GM21786 (cell line): ENCODE results near the gene ENAH.
"Not testable (repeated sequence)": the region's sequence is repeated elsewhere in the genome, so short reads cannot be mapped to it uniquely, and the experiment has no call there.

Source experiments
- ATAC-seq: cut with Tn5 transposase; IDR thresholded peaks from one replicate; pipeline ENCODE4 v1.9.1; 2021; ENCODE audit not compliant: unreplicated experiment

The ENAH gene

DNA sequence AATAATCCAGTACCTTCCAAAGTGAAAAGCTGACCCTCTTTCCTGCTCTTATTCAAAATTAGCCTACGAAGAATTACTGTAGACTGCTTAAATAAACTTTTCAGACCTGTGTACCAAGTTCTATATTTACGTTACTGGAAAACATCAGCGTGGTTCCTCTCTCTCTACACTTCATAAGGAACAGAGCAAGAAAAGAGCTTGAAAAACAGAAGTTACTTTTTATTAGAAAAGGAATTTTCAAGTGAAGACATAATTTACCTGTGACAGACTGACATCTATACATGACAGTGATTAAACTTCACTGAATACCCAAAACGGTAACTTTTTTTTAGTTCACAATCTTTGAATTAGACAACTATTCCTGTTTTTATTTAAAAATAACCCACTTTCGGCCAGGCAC is 2.7 kb downstream of the ENAH start:
- no peak for ATAC-seq

GRCh38 chr1:225645194-225645895 is 7.6 kb downstream of the ENAH start:
- no peak for ATAC-seq

DNA sequence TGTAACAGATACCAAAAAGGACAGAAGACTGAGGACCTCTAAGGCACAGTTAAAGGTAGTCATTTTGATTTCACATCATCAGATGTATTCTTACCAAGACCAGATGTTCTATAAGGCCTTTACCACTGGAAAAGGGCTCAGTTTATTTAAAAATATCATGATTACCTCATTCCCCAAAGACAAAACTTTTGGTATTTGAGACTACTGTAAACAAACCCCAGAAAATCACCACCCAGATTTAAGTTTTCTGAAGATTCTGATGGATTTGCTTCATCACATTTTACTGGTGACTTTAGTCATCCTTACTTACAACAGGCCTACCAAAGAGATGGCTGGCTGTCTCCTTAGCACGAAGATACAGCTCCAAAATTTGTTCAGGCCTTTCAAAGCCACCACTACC is 8.3 kb downstream of the ENAH start:
- ATAC-seq: no peak

- ATAC-seq: no peak
These were observed 10.7 kb downstream of the ENAH start for GRCh38 chr1:225642177-225642576.

DNA sequence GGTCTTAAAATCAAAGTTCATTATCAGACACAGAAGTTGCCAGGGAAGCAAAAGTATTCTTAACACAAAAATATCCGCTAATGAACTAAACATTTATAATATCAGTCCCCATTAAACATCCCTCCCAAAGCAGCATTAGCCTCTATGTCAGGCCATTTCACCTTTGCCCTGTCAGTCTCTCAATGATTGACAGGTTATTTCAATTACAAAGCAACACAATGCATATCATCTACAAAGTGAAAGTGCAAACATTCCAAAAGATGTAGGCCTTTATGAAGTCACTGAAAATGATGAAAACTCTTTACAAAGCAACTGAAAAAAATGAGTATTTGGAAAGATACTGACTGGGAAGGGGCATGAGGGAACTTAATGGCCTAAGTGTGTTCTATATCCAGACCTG is 14.1 kb downstream of the ENAH start:
- no peak for ATAC-seq

DNA sequence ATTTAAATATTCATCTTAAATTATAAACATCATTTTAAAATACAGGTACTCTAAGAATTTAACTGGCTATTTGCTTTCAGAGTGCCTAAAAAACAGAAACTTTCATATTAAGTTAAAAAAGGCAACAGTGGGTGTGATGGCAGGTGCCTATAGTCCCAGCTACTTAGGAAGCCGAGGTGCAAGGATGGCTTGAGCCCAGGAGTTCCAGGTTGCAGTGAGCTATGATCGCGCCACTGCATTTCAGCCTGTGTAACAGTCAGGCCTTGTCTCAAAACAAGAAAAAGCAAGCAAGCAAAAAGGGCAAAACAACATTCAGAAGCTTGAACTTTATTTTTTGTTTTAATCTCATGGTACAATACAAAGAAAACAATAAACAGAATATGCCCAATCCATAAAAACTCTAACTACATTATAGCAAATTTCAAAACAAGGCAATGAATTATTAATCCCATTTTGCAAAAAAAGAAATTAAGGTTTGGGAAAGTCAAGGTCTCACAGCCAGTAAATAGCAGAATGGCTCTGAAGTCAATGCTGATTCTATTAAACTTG is 15.2 kb downstream of the ENAH start:
- no peak for ATAC-seq

DNA sequence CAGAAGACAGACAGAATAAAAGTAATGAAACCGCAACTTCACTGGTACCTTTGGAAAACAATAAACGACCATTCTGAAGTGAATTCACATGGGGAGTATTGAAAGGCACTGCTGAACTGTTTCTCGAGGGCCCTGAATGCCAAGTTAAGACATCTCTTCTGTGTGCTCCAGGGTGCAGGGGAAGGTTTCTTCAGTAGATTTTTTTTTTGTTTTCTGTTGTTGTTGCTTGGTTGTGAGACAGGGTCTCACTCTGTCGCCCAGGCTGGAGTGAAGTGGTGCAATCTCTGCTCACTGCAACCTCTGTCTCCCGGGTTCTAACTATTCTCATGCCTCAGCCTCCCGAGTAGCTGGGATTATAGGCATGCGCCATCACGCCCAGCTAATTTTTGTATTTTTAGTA is 15.9 kb downstream of the ENAH start:
- ATAC-seq: not testable (repeated sequence)

- ATAC-seq: no peak
These were observed 17.3 kb downstream of the ENAH start for GRCh38 chr1:225635649-225636048.

DNA sequence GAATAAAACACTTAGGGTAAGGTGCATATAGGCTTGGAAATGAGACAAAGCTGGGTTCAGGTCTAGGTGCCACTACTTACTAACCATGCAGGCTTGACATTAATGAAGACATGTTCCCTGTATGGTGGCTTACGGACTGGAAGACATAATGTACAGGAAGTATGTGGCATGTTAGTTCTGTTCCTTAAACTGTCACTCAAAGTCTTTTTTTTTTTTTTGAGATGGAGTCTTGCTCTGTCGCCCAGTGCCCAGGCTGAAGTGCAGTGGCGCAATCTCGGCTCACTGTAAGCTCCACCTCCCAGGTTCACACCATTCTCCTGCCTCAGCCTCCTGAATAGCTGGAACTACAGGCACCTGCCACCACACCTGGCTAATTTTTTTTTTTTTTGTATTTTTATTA is 20.1 kb downstream of the ENAH start:
- not testable (repeated sequence) for ATAC-seq

- ATAC-seq: no peak
These were observed 21.8 kb downstream of the ENAH start for GRCh38 chr1:225631021-225631663.

DNA sequence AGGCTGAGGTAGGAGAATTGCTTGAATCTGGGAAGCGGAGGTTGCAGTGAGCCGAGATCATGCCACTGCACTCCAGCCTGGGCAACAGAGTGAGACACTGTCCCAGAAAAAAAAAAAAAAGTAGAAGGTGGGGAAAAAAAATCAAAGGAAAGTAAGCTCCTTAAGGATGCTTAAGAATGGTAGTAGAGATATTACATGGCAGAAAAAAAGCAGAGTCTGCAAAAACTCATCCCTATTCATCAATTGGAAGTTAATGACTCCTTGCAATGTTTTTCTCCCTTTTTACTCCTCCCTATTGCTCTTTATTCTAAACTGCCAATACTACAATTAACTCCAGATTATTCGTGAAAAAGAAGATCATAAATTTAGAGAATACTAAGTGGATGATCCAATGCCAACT is 23.4 kb downstream of the ENAH start:
- no peak for ATAC-seq

GRCh38 chr1:225628794-225629193 is 24.1 kb downstream of the ENAH start:
- not testable (repeated sequence) for ATAC-seq

DNA sequence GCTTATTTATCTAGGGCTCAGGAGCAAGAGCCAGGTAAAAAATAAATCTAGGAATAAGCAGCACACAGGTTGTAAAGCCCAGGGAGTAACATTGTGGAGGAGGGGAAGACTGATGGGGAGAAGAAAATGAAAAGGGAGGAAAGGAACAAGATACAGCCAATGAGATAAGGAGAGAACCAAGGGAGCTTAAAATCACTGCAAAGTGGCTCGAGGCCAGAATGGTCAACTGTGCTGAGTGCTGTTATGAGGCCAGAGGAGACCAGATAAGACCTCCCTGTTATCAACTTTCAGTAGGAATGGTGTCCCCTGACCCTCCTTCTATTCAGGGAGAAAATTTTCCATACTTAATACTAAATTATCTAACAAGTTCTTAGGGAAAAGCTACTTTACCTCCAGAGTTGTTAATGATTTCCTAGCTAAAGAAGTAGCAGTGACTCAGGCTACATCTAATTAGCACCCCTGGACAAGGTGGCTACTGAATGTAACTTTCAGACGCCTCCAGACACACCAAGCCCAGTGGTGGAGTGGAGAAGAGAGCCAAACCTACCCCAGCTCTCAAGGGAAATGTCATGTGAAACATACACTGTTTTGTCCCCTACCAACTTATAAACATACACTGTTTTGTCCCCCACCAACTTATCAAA is 25.5 kb downstream of the ENAH start:
- ATAC-seq: no peak

DNA sequence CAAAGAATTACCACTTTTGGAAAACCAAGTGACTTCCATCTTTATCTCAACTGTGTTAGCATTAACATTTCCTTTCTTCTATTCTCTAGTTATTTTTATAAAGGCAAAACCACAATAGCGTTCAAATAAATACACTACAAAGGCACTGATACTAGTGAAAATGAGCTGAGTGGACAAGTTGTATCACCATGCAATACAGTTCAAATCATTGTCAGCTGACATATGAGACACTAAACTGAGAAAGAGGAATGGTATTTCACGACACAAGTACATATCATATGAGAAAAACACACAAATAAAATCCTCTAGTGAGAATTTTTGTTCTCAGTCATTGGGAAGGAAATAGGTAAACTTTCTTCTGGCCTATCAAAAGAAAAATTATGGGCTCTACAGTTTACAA is 26.2 kb downstream of the ENAH start:
- ATAC-seq: no peak

GRCh38 chr1:225617956-225618355 is 35.0 kb downstream of the ENAH start:
- ATAC-seq: no peak

DNA sequence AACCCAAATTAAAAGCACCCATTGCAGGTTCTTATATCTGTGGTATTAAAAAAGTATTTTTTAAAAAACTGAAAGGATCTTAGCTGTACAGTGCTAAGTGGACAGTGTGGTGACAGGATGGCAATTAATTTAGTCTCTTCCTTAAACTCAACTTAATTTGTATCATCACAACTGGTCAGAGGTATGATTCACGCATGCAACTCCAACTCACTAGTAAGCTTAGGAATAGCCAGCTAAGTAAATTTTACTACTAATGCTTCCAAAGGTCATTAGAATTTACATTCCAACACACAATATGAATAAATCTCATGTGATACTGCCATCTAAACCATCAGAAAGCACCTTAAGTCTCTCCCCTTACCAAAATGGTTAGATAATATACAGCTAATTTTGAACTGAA is 35.4 kb downstream of the ENAH start:
- no peak for ATAC-seq

DNA sequence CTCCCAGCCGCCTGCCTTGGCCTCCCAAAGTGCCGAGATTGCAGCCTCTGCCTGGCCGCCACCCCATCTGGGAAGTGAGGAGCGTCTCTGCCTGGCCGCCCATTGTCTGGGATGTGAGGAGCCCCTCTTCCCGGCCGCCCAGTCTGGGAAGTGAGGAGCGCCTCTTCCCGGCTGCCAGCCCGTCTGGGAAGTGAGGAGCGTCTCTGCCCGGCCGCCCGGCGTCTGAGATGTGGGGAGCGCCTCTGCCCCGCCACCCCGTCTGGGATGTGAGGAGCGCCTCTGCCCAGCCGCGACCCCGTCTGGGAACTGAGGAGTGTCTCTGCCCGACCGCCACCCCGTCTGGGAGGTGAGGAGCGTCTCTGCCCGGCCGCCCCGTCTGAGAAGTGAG is 37.5 kb downstream of the ENAH start:
- ATAC-seq: not testable (repeated sequence)

- ATAC-seq: no peak
These were observed 39.9 kb downstream of the ENAH start for GRCh38 chr1:225613006-225613405.

GRCh38 chr1:225612287-225612686 is 40.6 kb downstream of the ENAH start:
- ATAC-seq: no peak

- no peak for ATAC-seq
These were observed 41.2 kb downstream of the ENAH start for GRCh38 chr1:225611537-225612223.

DNA sequence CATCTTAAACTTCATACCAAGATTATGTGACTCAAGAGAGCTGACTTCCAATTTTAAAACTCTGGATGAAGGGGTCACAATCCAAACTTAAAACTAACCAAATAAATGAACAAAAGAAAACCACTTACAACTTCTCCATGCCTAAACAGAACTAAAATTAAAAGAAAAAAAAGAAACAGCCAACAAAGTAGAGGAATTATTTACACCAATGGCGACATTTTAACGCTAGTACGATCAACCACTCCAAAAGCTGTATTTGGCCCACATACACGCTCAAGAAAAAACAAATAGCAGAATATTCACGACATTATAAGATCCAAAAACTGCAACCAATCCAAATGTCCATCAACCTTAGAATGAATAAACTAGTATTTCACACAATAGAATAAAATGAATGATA is 42.4 kb downstream of the ENAH start:
- no peak for ATAC-seq
